Nephron (organoid): ENCODE measurements around the gene GLB1L3.
A peak's percentile ranks its signal among the peaks of the same experiment; 100 is the strongest.
"Not testable (repeated sequence)": the region's sequence is repeated elsewhere in the genome, so short reads cannot be mapped to it uniquely, and the experiment has no call there.

Experiments
- H3K27ac Mint-ChIP-seq, 3 experiments: 2 replicates each; pipeline ENCODE4 v1.8.0; 2020; ENCODE audit warnings: mixed read lengths in 3 of 3, mild to moderate bottlenecking in 2 of 3, moderate library complexity in 1 of 3
- H3K27me3 Mint-ChIP-seq: 2 replicates; pipeline ENCODE4 v1.8.0; 2021; ENCODE audit warnings: low read depth, mild to moderate bottlenecking, moderate library complexity, mixed read lengths
- H3K36me3 Mint-ChIP-seq: 2 replicates; pipeline ENCODE4 v1.8.0; 2020; ENCODE audit warnings: low read depth, mixed read lengths
- H3K4me1 Mint-ChIP-seq: 2 replicates; pipeline ENCODE4 v1.8.0; 2020; ENCODE audit warnings: mixed read lengths
- H3K4me3 Mint-ChIP-seq, 3 experiments: 2 replicates each; pipeline ENCODE4 v1.8.0; 2020; ENCODE audit warnings: mild to moderate bottlenecking in 3 of 3, mixed read lengths in 3 of 3, moderate library complexity in 2 of 3
- H3K9me3 Mint-ChIP-seq: 2 replicates; pipeline ENCODE4 v1.8.0; 2020; ENCODE audit warnings: mixed read lengths
- TF ChIP-seq, protein P1 (sequence below), 3 experiments: fragments of 200-600 bp; sonication (generic); IDR thresholded peaks; one replicate each; pipeline ENCODE4 v1.5.0; 2021; ENCODE audit warnings: antibody characterized with exemption in 3 of 3; ENCODE audit not compliant: unreplicated experiment in 3 of 3

GLB1L3 gene

DNA sequence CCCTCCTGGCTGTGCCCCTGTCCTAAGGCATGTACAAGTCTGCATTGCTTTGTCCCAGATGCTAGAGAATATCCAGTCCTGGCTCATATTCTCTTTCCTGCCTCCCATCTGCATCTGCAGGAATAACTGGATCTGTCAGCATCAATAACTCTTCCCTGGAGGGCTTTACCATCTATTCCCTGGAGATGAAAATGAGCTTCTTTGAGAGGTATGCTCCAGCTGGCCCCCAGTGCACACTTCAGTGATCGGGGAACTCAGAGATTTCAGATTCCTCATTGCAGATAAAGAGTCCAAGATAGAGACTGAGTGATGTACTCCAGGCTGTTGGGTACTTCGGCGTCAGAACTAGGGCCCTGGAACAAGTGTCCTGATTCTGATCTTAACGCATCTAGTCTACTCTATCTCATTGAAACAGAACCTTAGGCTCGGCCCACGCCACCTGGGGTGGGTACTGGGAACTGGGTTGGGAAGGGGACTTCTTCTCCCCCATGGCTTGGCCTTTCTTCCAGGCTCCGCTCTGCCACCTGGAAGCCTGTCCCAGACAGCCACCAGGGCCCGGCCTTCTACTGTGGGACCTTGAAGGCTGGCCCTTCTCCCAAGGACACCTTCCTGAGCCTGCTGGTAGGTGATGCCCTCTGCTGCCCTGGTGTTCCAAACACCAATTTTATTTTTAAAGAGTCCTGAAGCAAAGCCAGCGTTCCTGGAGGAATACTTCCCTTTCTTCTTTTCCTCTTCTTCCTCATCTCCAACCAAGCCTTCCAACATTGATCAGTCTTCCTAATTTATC lies 37.8 kb downstream of the GLB1L3 start:
- H3K4me1 Mint-ChIP-seq, result no peaks in the 10 kb centered on the region
- TF ChIP-seq, protein P1, sequence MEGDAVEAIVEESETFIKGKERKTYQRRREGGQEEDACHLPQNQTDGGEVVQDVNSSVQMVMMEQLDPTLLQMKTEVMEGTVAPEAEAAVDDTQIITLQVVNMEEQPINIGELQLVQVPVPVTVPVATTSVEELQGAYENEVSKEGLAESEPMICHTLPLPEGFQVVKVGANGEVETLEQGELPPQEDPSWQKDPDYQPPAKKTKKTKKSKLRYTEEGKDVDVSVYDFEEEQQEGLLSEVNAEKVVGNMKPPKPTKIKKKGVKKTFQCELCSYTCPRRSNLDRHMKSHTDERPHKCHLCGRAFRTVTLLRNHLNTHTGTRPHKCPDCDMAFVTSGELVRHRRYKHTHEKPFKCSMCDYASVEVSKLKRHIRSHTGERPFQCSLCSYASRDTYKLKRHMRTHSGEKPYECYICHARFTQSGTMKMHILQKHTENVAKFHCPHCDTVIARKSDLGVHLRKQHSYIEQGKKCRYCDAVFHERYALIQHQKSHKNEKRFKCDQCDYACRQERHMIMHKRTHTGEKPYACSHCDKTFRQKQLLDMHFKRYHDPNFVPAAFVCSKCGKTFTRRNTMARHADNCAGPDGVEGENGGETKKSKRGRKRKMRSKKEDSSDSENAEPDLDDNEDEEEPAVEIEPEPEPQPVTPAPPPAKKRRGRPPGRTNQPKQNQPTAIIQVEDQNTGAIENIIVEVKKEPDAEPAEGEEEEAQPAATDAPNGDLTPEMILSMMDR (IDR thresholded peaks at IDR 0.05; ENCODE audit: unreplicated experiment in 3 of 3), result no peak
- H3K27ac Mint-ChIP-seq, result no peak overlapping the region
- no peak overlapping the region for H3K4me3 Mint-ChIP-seq
- H3K36me3 Mint-ChIP-seq, result no peaks in the 10 kb centered on the region
- peaks cover 19% of the 10 kb centered on the region for H3K9me3 Mint-ChIP-seq
- H3K27me3 Mint-ChIP-seq, result peaks cover 11% of the 10 kb centered on the region

DNA sequence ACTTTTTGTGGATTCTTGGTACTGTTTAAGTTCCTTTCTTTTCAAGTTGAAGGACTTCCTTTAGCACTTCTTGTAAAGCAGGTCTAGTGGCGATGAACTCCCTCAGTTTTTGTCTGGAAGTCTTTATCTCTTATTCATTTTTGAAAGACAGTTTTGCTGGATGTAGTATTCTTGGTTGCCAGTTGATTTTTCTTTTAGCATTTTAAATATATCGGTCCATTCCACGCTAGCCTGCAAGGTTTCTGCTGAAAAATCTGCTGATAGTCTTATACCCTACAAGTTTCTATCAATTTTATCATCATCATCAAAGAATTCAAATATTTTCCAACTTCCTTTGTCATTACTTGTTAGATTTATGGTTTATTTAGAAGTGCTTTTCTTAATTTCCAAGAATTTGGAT lies 40.9 kb downstream of the GLB1L3 start:
- TF ChIP-seq, protein P1 (IDR thresholded peaks at IDR 0.05; ENCODE audit: unreplicated experiment in 3 of 3), result no peak
- H3K4me3 Mint-ChIP-seq, result no peak overlapping the region
- H3K9me3 Mint-ChIP-seq, result peaks cover 35% of the 10 kb centered on the region
- no peaks in the 10 kb centered on the region for H3K27me3 Mint-ChIP-seq
- no peaks in the 10 kb centered on the region for H3K36me3 Mint-ChIP-seq
- H3K27ac Mint-ChIP-seq, result no peak overlapping the region
- no peaks in the 10 kb centered on the region for H3K4me1 Mint-ChIP-seq

DNA sequence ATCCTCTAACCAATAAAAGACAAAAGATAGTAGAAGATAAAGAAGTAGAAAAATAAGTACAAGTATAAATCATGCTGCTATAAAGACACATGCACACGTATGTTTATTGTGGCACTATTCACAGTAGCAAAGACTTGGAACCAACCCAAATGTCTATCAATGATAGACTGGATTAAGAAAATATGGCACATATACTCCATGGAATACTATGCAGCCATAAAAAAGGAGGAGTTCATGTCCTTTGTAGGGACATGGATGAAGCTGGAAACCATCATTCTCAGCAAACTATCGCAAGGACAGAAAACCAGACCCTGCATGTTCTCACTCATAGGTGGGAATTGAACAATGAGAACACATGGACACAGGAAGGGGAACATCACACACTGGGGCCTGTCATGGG lies 45.2 kb downstream of the GLB1L3 start:
- H3K4me1 Mint-ChIP-seq, H3K27ac Mint-ChIP-seq, H3K4me3 Mint-ChIP-seq, H3K36me3 Mint-ChIP-seq: not testable (repeated sequence)
- peaks cover 35% of the 10 kb centered on the region for H3K9me3 Mint-ChIP-seq
- H3K27me3 Mint-ChIP-seq, result peaks cover 11% of the 10 kb centered on the region

DNA sequence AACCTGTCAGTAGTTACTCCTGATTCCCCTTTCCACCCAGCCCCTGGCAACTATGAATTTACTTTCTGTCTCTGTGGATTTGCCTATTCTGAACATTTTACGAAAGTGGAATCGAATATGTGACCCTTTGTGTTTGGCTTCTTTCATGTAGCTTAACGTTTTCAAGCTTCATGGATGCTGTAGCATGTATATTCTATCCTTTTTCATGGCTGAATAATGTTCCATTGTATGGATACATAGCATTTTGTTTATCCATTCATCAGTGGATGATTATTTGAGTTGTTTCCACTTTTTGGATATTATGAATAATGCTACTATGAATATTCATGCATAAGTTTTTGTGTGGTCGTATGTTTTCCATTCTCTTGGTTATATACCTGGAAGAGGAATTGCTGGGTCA lies 46.4 kb downstream of the GLB1L3 start:
- peaks cover 25% of the 10 kb centered on the region for H3K9me3 Mint-ChIP-seq

DNA sequence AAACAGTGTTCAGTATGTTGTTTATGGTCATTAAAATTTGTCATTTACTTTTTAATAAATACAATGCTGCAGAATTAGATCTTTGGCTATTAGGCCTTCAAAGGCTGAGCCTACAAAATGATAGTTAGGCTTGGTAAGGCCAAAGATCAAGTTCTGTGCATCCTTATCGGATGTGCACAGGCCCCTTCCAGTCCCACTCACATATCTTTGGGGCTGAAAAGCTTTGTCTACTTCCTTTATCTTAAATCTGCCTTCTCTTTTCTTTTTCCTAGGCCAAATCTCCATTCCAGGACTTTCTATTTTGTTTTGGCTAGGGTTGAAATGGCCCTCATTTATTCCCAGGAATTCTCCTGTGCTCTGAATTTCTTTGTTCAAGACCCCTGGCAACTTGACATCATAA lies 52.3 kb downstream of the GLB1L3 start:
- H3K4me3 Mint-ChIP-seq, result no peak overlapping the region
- peak overlapping the region; percentile 53 to 95 (median 94) for H3K27ac Mint-ChIP-seq
- H3K27me3 Mint-ChIP-seq, result peaks cover 55% of the 10 kb centered on the region
- H3K9me3 Mint-ChIP-seq, result peaks cover 2% of the 10 kb centered on the region
- TF ChIP-seq, protein P1 (IDR thresholded peaks at IDR 0.05; ENCODE audit: unreplicated experiment in 3 of 3), result no peak
- peaks cover 9% of the 10 kb centered on the region for H3K4me1 Mint-ChIP-seq
- H3K36me3 Mint-ChIP-seq, result no peaks in the 10 kb centered on the region

More for the DNA sequence above, 46.4 kb downstream of the GLB1L3 start:
- no peaks in the 10 kb centered on the region for H3K4me1 Mint-ChIP-seq
- H3K36me3 Mint-ChIP-seq, result no peaks in the 10 kb centered on the region
- H3K4me3 Mint-ChIP-seq, result no peak overlapping the region
- peaks cover 18% of the 10 kb centered on the region for H3K27me3 Mint-ChIP-seq
- TF ChIP-seq, protein P1 (IDR thresholded peaks at IDR 0.05; ENCODE audit: unreplicated experiment in 3 of 3), result no peak
- no peak overlapping the region for H3K27ac Mint-ChIP-seq

DNA sequence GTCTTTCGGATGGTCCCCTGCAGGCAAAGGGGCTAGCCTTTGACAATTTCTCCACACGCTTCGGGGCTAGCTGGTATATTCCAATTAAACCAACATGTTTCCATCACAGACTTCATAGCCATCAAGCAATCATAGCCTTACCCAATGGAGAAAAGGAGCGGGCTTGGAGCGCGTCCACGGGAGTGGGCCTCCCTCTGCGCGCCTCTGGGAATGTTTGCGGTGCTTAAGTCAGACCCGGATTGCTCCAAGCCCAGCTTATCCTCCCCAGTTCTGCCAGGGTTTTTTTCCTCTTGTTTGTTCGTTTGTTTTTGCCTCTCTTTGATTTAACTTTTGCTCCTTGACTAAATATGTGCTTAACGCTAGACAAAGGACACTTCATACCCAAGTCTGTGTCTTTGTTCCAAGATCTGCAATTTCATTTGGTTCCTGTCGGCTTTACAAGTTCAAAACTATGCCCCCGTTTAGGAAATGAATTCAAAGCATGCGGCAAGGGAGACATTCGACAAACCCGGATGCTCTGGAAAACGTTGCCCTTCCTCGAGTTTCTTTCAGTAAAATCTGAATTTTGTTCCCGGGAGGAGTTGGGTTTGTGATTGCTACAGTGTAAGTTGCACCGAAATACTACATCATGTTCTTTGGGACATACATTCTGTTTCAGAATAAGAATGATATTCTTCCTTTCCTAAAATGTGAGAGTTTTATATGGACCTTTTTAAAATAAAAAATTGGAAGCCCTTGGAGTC lies 54.6 kb downstream of the GLB1L3 start:
- TF ChIP-seq, protein P1 (IDR thresholded peaks at IDR 0.05; ENCODE audit: unreplicated experiment in 3 of 3), result no peak
- H3K27ac Mint-ChIP-seq, result no peak overlapping the region
- no peaks in the 10 kb centered on the region for H3K36me3 Mint-ChIP-seq
- H3K4me1 Mint-ChIP-seq, result peaks cover 9% of the 10 kb centered on the region
- H3K27me3 Mint-ChIP-seq, result peaks cover 72% of the 10 kb centered on the region
- peaks cover 2% of the 10 kb centered on the region for H3K9me3 Mint-ChIP-seq
- H3K4me3 Mint-ChIP-seq, result peak overlapping the region; percentile 84 to 89 (median 87)
